GM23248 (cell line): ENCODE data around the gene PODXL2.

Experiments used
- EZH2 ChIP-seq: fragments of 200-600 bp; sonication (generic); IDR thresholded peaks from 2 replicates; pipeline ENCODE4 v1.6.1; 2018; ENCODE audit warnings: antibody characterized with exemption, mild to moderate bottlenecking; ENCODE audit not compliant: insufficient read depth, poor library complexity, severe bottlenecking
- EZH2phosphoT487 ChIP-seq: fragments of 200-600 bp; sonication (generic); IDR thresholded peaks from 2 replicates; pipeline ENCODE4 v1.6.1; 2018; ENCODE audit warnings: antibody characterized with exemption, moderate library complexity, mild to moderate bottlenecking, low read depth; ENCODE audit not compliant: insufficient read depth

DNA sequence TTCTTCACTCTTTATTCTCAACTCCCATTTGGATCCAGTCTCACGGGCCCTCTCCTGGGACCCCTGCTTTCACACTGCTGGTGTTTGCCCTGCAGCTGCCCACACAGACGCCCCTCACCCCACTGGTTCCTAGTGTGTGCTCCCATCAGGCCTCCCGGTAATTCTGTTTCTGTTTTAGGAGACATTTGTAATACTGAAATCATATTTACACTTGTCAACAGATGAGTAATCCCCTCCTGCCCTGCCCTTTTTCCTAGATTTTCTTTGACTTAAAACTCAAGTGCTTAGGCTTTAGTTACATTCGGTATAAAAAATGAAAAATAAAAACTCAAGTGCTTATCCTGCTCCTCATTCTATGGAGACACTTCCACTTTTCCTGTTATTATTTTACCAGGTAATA, 25.4 kb downstream of the PODXL2 start:
- TF ChIP-seq EZH2 (no peak), EZH2phosphoT487 (no peak)
